H1 (cell line): Measurements from ENCODE around the gene ZNF524. TPM values are rescaled to one million over a fixed set of nuclear protein-coding genes. Genes with fewer than 3 reads are reported as not detected.
A peak's percentile ranks its signal among the peaks of the same experiment; 100 is the strongest.

ENCODE experiments used
- CTCF ChIA-PET: fragments of 300-600 bp; sonication (Branson Sonifier 250); formaldehyde crosslinking; loops from one replicate; lab custom pipeline; 2021; ENCODE audit not compliant: partially characterized antibody; lab: Charles Lee
- POLR2A ChIA-PET: fragments of 300-600 bp; sonication (Branson Sonifier 250); formaldehyde crosslinking; loops from one replicate; lab custom pipeline; 2021; ENCODE audit warnings: inconsistent platforms; ENCODE audit not compliant: partially characterized antibody; lab: Charles Lee
- DNase-seq, 2 experiments: peaks; one replicate each; pipeline versions ENCODE4 v3.0.0 to v3.0.0-alpha.2; 2010 to 2022; ENCODE audit warnings: low spot score in 2 of 2, low read depth in 1 of 2, mixed read lengths in 1 of 2
- FAIRE-seq: peaks from 2 replicates; lab custom pipeline; 2011; peaks lifted over from hg19 to GRCh38; lab: Jason Lieb, UNC
- H2AFZ ChIP-seq: 2 replicates; pipeline ENCODE4 v1.8.1; 2012; ENCODE audit warnings: low read length, inconsistent platforms
- H2AK5ac ChIP-seq: 2 replicates; pipeline ENCODE4 v1.6.1; 2013; ENCODE audit warnings: low read depth, low read length
- H2BK120ac ChIP-seq: replicated peaks from 2 replicates; pipeline ENCODE3; 2013; ENCODE audit warnings: low read depth, low read length, inconsistent platforms
- H2BK12ac ChIP-seq: 2 replicates; pipeline ENCODE4 v1.6.1; 2013; ENCODE audit warnings: low read depth, low read length
- H2BK15ac ChIP-seq: 2 replicates; pipeline ENCODE4 v1.6.1; 2013; ENCODE audit warnings: low read length
- H2BK20ac ChIP-seq: 2 replicates; pipeline ENCODE4 v1.6.1; 2013; ENCODE audit warnings: low read length
- H2BK5ac ChIP-seq: 2 replicates; pipeline ENCODE4 v1.6.1; 2013; ENCODE audit warnings: low read depth, low read length
- H3K14ac ChIP-seq: 2 replicates; pipeline ENCODE4 v1.6.1; 2013; ENCODE audit warnings: inconsistent platforms; ENCODE audit not compliant: insufficient read length
- H3K18ac ChIP-seq: 2 replicates; pipeline ENCODE4 v1.6.1; 2013; ENCODE audit warnings: low read length; ENCODE audit errors: extremely low read depth
- H3K23ac ChIP-seq: 2 replicates; pipeline ENCODE4 v1.6.1; 2013; ENCODE audit warnings: inconsistent platforms; ENCODE audit not compliant: insufficient read length
- H3K23me2 ChIP-seq: 2 replicates; pipeline ENCODE4 v1.6.1; 2013; ENCODE audit warnings: low read depth, low read length
- H3K27ac ChIP-seq: 2 replicates; pipeline ENCODE4 v1.6.1; 2011; ENCODE audit warnings: low read depth, low read length, inconsistent platforms
- H3K27me3 ChIP-seq, 4 experiments: replicated peaks in 1 of 4; 1 replicate in 1 of 4; 2 replicates in 3 of 4; pipeline versions ENCODE4 v1.6.1 to v1.8.1; 2011 to 2013; ENCODE audit warnings: low read length in 3 of 4, mild to moderate bottlenecking in 3 of 4, inconsistent platforms in 2 of 4, mixed read lengths in 2 of 4, moderate library complexity in 1 of 4; ENCODE audit not compliant: control insufficient read depth in 3 of 4, insufficient read depth in 3 of 4; ENCODE audit errors: extremely low read depth in 1 of 4
- H3K36me3 ChIP-seq, 4 experiments: 2 replicates each; pipeline versions ENCODE4 v1.6.1 to v1.8.1; 2011 to 2013; ENCODE audit warnings: mild to moderate bottlenecking in 4 of 4, low read length in 3 of 4, moderate library complexity in 2 of 4, control low read depth in 1 of 4, inconsistent platforms in 1 of 4; ENCODE audit not compliant: insufficient read depth in 4 of 4, control insufficient read depth in 2 of 4
- H3K4ac ChIP-seq: replicated peaks from 2 replicates; pipeline ENCODE3; 2013; ENCODE audit warnings: low read length, low read depth, mixed read lengths, inconsistent platforms; ENCODE audit not compliant: insufficient read length
- H3K4me1 ChIP-seq, 4 experiments: replicated peaks in 1 of 4; 1 replicate in 1 of 4; 2 replicates in 3 of 4; pipeline versions ENCODE4 v1.6.1 to v1.8.1; 2011 to 2013; ENCODE audit warnings: low read length in 3 of 4, inconsistent platforms in 2 of 4, mixed read lengths in 1 of 4; ENCODE audit not compliant: insufficient read depth in 4 of 4, control insufficient read depth in 3 of 4
- H3K4me2 ChIP-seq, 2 experiments: 2 replicates each; pipeline versions ENCODE4 v1.6.1 to v1.8.1; 2011 to 2013; ENCODE audit warnings: low read depth in 2 of 2, low read length in 2 of 2, control low read depth in 1 of 2, inconsistent platforms in 1 of 2, mild to moderate bottlenecking in 1 of 2; ENCODE audit not compliant: insufficient read depth in 1 of 2
- H3K4me3 ChIP-seq, 4 experiments: fragments of 200-600, 300-600 bp in 1 of 4; sonication (generic), shearing (Covaris generic), sonication (Bioruptor Twin) in 1 of 4; 2 replicates each; pipeline versions ENCODE4 v1.5.1 to v1.8.1; 2011 to 2016; ENCODE audit warnings: low read length in 4 of 4, low read depth in 3 of 4, control low read depth in 2 of 4, inconsistent platforms in 2 of 4, mild to moderate bottlenecking in 2 of 4, mixed read lengths in 1 of 4, moderate library complexity in 1 of 4; ENCODE audit not compliant: insufficient read depth in 2 of 4; ENCODE audit errors: extremely low read depth in 1 of 4
- H3K56ac ChIP-seq: replicated peaks from 2 replicates; pipeline ENCODE3; 2013; ENCODE audit warnings: low read depth, mild to moderate bottlenecking, mixed read lengths, low read length, inconsistent platforms; ENCODE audit not compliant: insufficient read length
- H3K79me1 ChIP-seq: 2 replicates; pipeline ENCODE4 v1.6.1; 2013; ENCODE audit warnings: low read depth, low read length, control low read depth
- H3K79me2 ChIP-seq, 2 experiments: 2 replicates each; pipeline versions ENCODE4 v1.6.1 to v1.8.1; 2012 to 2013; ENCODE audit warnings: low read length in 2 of 2, mild to moderate bottlenecking in 2 of 2, inconsistent platforms in 1 of 2; ENCODE audit not compliant: insufficient read depth in 2 of 2, control insufficient read depth in 1 of 2
- H3K9ac ChIP-seq, 4 experiments: replicated peaks in 1 of 4; 1 replicate in 1 of 4; 2 replicates in 3 of 4; pipeline versions ENCODE4 v1.6.1 to v1.8.1; 2011 to 2013; ENCODE audit warnings: low read depth in 3 of 4, low read length in 3 of 4, control low read depth in 2 of 4, mild to moderate bottlenecking in 2 of 4, moderate library complexity in 2 of 4, inconsistent platforms in 1 of 4; ENCODE audit errors: extremely low read depth in 1 of 4
- H3K9me3 ChIP-seq, 2 experiments: 2 replicates each; pipeline versions ENCODE4 v1.6.1 to v1.8.1; 2012 to 2013; ENCODE audit warnings: mild to moderate bottlenecking in 2 of 2, moderate library complexity in 2 of 2, control low read depth in 1 of 2, inconsistent platforms in 1 of 2, low read depth in 1 of 2, low read length in 1 of 2, mixed read lengths in 1 of 2; ENCODE audit not compliant: insufficient read depth in 2 of 2
- H4K20me1 ChIP-seq, 2 experiments: replicated peaks in 1 of 2; 2 replicates each; pipeline versions ENCODE3 to v1.8.1; 2011 to 2013; ENCODE audit warnings: inconsistent platforms in 2 of 2, low read length in 2 of 2, mild to moderate bottlenecking in 1 of 2; ENCODE audit not compliant: insufficient read depth in 2 of 2, control insufficient read depth in 1 of 2
- H4K5ac ChIP-seq: 2 replicates; pipeline ENCODE4 v1.6.1; 2013; ENCODE audit warnings: low read length, low read depth, mixed read lengths, inconsistent platforms; ENCODE audit not compliant: insufficient read length
- H4K8ac ChIP-seq: 2 replicates; pipeline ENCODE4 v1.8.0; 2013; ENCODE audit warnings: mild to moderate bottlenecking, moderate library complexity, low read length, inconsistent platforms; ENCODE audit not compliant: insufficient read depth; ENCODE audit errors: extremely low read depth
- H4K91ac ChIP-seq: replicated peaks from 2 replicates; pipeline ENCODE3; 2013; ENCODE audit warnings: low read length, mixed read lengths, inconsistent platforms; ENCODE audit not compliant: insufficient read length
- BCL11A ChIP-seq, 2 experiments: IDR thresholded peaks; one replicate each; pipeline ENCODE4 v1.6.1; 2011; ENCODE audit warnings: low read depth in 2 of 2, low read length in 2 of 2, mild to moderate bottlenecking in 2 of 2
- CEBPB ChIP-seq: IDR thresholded peaks from 2 replicates; pipeline ENCODE4 v1.6.1; 2012; ENCODE audit warnings: low read depth, low read length
- E2F6 ChIP-seq: IDR thresholded peaks from 2 replicates; pipeline ENCODE4 v1.6.1; 2012; ENCODE audit warnings: inconsistent platforms
- EZH2 ChIP-seq: fragments of 200-600 bp; sonication (generic); IDR thresholded peaks from 2 replicates; pipeline ENCODE4 v1.7.1; 2012; ENCODE audit warnings: low read depth, mild to moderate bottlenecking, moderate library complexity, low read length, inconsistent platforms; ENCODE audit not compliant: severe bottlenecking
- FOSL1 ChIP-seq: IDR thresholded peaks from 2 replicates; pipeline ENCODE4 v1.6.1; 2011; ENCODE audit warnings: mild to moderate bottlenecking, low read depth, low read length, moderate library complexity; ENCODE audit not compliant: insufficient read depth
- GTF2F1 ChIP-seq: IDR thresholded peaks from 2 replicates; pipeline ENCODE4 v1.6.1; 2012; ENCODE audit warnings: low read depth, low read length, improper control_type of control experiment, borderline replicate concordance
- HDAC2 ChIP-seq, 2 experiments: fragments of 300-600 bp in 1 of 2; sonication (generic) in 1 of 2; IDR thresholded peaks; 2 replicates each; pipeline ENCODE4 v1.6.1; 2011 to 2012; ENCODE audit warnings: low read depth in 2 of 2, low read length in 2 of 2, mild to moderate bottlenecking in 2 of 2, moderate library complexity in 2 of 2, borderline replicate concordance in 1 of 2, inconsistent platforms in 1 of 2
- KDM4A ChIP-seq: IDR thresholded peaks from one replicate; pipeline ENCODE4 v1.7.1; 2012; ENCODE audit warnings: low read depth, mild to moderate bottlenecking, moderate library complexity, low read length, inconsistent platforms; ENCODE audit not compliant: severe bottlenecking
- PHF8 ChIP-seq: fragments of 200-600 bp; sonication (generic); conservative IDR thresholded peaks from 2 replicates; pipeline ENCODE4 v1.7.1; 2012; ENCODE audit warnings: low read depth, mild to moderate bottlenecking, inconsistent platforms, low read length, moderate library complexity
- SP1 ChIP-seq: IDR thresholded peaks from 2 replicates; pipeline ENCODE4 v1.6.1; 2011; ENCODE audit warnings: low read depth, low read length
- SRF ChIP-seq: IDR thresholded peaks from 2 replicates; pipeline ENCODE4 v1.6.1; 2011; ENCODE audit warnings: mild to moderate bottlenecking, low read depth, low read length, moderate library complexity
- SUZ12 ChIP-seq: fragments of 200-600 bp; sonication (generic); IDR thresholded peaks from 2 replicates; pipeline ENCODE4 v1.6.1; 2012; ENCODE audit warnings: mild to moderate bottlenecking, inconsistent platforms, low read length, moderate library complexity, mixed read lengths
- WGBS, 2 experiments: shearing (Covaris generic) in 1 of 2; methylation state at CpG; one replicate each; pipeline versions ENCODE4 v1.1.6 to v1.1.7; 2013 to 2015; ENCODE audit warnings: low lambda C conversion rate in 2 of 2, mixed read lengths in 2 of 2, inconsistent platforms in 1 of 2, low coverage in 1 of 2, missing lambda C conversion rate in 1 of 2; ENCODE audit not compliant: insufficient replicate concordance in 2 of 2, insufficient coverage in 1 of 2, insufficient read length in 1 of 2; ENCODE audit errors: extremely low coverage in 1 of 2, missing lambda C conversion rate in 1 of 2; 5-methylcytosine and 5-hydroxymethylcytosine counted together
- polyA plus RNA-seq, 7 experiments: library from polyadenylated mRNA; depleted of rRNA in 3 of 7; stranded (reverse) in 5 of 7; unstranded in 2 of 7; fragments of >200 nt in 5 of 7; fragments of 200-250 nt in 2 of 7; gene quantifications; 1 replicate in 5 of 7; 2 replicates in 1 of 7; 4 replicates in 1 of 7; pipeline versions ENCODE4 v1.2.1 to v1.2.3, GENCODE V29; 2011 to 2013; ENCODE audit warnings: missing spikeins in 2 of 7, mixed read lengths in 2 of 7
- total RNA-seq: library from RNA; stranded (reverse); fragmentation: NEBNext Ultra II Directional; extraction: Animal tissue kit (Norgen Biotek cat#: 25700); gene quantifications from 2 replicates; pipeline ENCODE4 v1.2.1, GENCODE V29; 2021

ZNF524 gene
- total and polyA plus RNA-seq, 2 of the 8 experiments (the other 6 are each of a cell fraction or from before 2014, with no cell fraction given) = 4.4 to 4.7 TPM

- 0 out of 2 replicates have a peak overlapping the region, but pooled peaks have one; percentile 14 for H2BK12ac ChIP-seq
- no peak overlapping the region for H4K5ac ChIP-seq
- peaks cover 3 to 6% (median 6%) of the 10 kb centered on the region in 4 experiments; a peak in 6 of 7 replicates for H3K4me1 ChIP-seq
- no peak overlapping the region for H2BK15ac ChIP-seq
- CTCF ChIA-PET = interaction anchor here (1.0 to 5.3 kb wide), 17 partner anchors 13 to 715 kb away, joined by 3 to 56 read pairs (median 6); partner anchors contain the start of genes CCDC106, FIZ1, ZNF784 and ZNF865
- H3K9ac ChIP-seq = no peak overlapping the region
- no peak overlapping the region for H2BK20ac ChIP-seq
- H4K91ac ChIP-seq = peak overlapping the region; percentile 49
- POLR2A ChIA-PET = interaction anchor here (0.7 to 8.8 kb wide), 10 partner anchors 9 to 156 kb away, joined by 3 to 96 read pairs (median 4); partner anchors contain the start of genes CCDC106, ZNF581 and ZNF784
- H2AFZ ChIP-seq = no peak overlapping the region
- H3K14ac ChIP-seq = no peak overlapping the region
- H3K23ac ChIP-seq = no peak overlapping the region
- no peak overlapping the region for H3K56ac ChIP-seq
- no peak overlapping the region for H3K27ac ChIP-seq
- peaks cover 4 to 25% of the 10 kb centered on the region in 2 experiments; a peak in 3 of 4 replicates for H3K79me2 ChIP-seq
- H3K23me2 ChIP-seq = peaks cover 11% of the 10 kb centered on the region
- DNase-seq = no peak
- peaks cover 13% of the 10 kb centered on the region for H3K79me1 ChIP-seq
- no peak overlapping the region for H3K18ac ChIP-seq
- no peaks in the 10 kb centered on the region for H3K36me3 ChIP-seq
- no peak for FAIRE-seq
- no peak overlapping the region for H2BK5ac ChIP-seq
- peak overlapping the region; percentile 66 for H3K4ac ChIP-seq
- peak overlapping the region in 1 of 4 experiments; percentile 88; a peak in 1 of 8 replicates for H3K4me3 ChIP-seq
- no peaks in the 10 kb centered on the region for H3K9me3 ChIP-seq
- no peak overlapping the region for H2BK120ac ChIP-seq
- WGBS, 2 experiments = 86% methylated on average over 8 of the region's 8 CpGs; no CpG with 5 or more reads in 1 of the 2 experiments
- H2AK5ac ChIP-seq = no peak overlapping the region; the same call in 1 of the 2 replicates
- peak overlapping the region in 1 of 2 experiments; percentile 91; a peak in 2 of 4 replicates for H3K4me2 ChIP-seq
- H4K8ac ChIP-seq = no peak overlapping the region
- peaks cover 3 to 7% of the 10 kb centered on the region in 2 experiments for H4K20me1 ChIP-seq
- no peaks in the 10 kb centered on the region for H3K27me3 ChIP-seq
- TF ChIP-seq FOSL1 = no peak
- no peak for TF ChIP-seq EZH2
- TF ChIP-seq E2F6 = no peak
- no peak for TF ChIP-seq PHF8
- no peak for TF ChIP-seq SUZ12
- TF ChIP-seq CEBPB = no peak
- no peak for TF ChIP-seq GTF2F1
- no peak for TF ChIP-seq HDAC2 (IDR thresholded peaks at IDR 0.05; ENCODE audit: borderline replicate concordance in 1 of 2, low read depth in 2 of 2, low read length in 2 of 2)
- no peak for TF ChIP-seq SRF
- no peak for TF ChIP-seq BCL11A (IDR thresholded peaks at IDR 0.05; ENCODE audit: low read depth in 2 of 2, low read length in 2 of 2)
- TF ChIP-seq SP1 = no peak
- TF ChIP-seq KDM4A = no peak
Measured at GRCh38 chr19:55633861-55634260, 33.8 kb downstream of the ZNF524 start.
